HG03354 (cell line): ENCODE data around the gene MAP4K3.
"Not testable (repeated sequence)": the region's sequence is repeated elsewhere in the genome, so short reads cannot be mapped to it uniquely, and the experiment has no call there.

Experiments
- ATAC-seq: cut with Tn5 transposase; IDR thresholded peaks from one replicate; pipeline ENCODE4 v1.9.1; 2021; ENCODE audit warnings: mild to moderate bottlenecking; ENCODE audit not compliant: unreplicated experiment, poor library complexity, severe bottlenecking

The MAP4K3 gene

GRCh38 chr2:39260087-39260486 is 177.0 kb downstream of the MAP4K3 start:
- no peak for ATAC-seq

GRCh38 chr2:39256040-39256439 is 181.0 kb downstream of the MAP4K3 start:
- ATAC-seq: no peak

- ATAC-seq: no peak
Observed at GRCh38 chr2:39252888-39253518, 184.1 kb downstream of the MAP4K3 start.

DNA sequence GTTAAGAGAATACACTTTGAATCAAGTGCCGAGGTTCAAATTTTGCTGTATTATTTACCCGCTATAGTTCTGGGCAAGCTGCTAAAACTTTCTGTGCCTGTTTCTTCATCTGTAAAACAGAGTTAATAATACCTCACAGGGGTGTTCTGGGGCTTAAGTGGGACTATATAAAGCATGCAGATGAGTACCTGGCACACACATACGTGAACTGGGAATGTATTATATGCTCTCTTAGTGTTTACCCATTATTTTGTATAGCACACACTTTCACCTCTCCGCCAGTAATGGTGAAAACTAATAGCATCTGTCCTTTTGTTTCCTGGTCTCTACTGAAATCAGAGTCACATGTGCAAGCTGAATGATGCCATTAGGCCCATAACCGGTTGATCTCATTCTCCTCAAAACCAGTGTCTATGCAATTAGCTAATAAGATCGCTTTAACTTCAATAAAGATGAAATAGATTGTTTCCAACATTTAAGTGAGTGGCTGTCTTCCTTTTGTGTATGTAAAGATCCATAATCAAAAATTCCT is 189.5 kb downstream of the MAP4K3 start:
- no peak for ATAC-seq

DNA sequence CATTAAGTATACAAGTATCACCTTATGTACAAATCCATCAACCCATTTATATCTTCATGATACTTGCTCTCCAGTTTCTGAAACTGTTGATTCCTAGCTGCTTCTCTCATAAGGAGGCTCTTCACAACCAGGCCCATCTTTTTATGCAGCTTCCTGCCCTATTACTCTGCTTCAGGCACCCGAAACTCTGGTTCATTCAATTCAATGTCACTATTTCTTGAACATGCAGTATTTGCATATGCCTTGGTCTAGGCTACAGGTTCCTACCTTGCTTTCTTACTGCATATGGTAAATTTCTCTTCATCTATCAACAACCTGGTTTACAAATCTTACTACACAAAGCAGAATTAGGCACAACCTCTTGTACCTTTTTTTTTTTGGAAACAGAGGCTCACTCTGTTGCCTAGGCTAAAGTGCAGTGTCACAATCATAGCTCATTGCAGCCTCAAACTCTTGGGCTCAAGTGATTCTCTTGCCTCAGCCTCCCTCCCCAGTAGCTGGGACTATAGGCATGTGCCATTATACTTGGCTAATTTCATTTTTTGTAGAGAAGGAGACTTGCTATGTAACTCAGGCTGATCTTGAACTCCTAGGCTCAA is 190.6 kb downstream of the MAP4K3 start:
- ATAC-seq: no peak

GRCh38 chr2:39244963-39245625 is 192.0 kb downstream of the MAP4K3 start:
- ATAC-seq: not testable (repeated sequence)

- not testable (repeated sequence) for ATAC-seq
Observed at GRCh38 chr2:39244241-39244862, 192.7 kb downstream of the MAP4K3 start.

DNA sequence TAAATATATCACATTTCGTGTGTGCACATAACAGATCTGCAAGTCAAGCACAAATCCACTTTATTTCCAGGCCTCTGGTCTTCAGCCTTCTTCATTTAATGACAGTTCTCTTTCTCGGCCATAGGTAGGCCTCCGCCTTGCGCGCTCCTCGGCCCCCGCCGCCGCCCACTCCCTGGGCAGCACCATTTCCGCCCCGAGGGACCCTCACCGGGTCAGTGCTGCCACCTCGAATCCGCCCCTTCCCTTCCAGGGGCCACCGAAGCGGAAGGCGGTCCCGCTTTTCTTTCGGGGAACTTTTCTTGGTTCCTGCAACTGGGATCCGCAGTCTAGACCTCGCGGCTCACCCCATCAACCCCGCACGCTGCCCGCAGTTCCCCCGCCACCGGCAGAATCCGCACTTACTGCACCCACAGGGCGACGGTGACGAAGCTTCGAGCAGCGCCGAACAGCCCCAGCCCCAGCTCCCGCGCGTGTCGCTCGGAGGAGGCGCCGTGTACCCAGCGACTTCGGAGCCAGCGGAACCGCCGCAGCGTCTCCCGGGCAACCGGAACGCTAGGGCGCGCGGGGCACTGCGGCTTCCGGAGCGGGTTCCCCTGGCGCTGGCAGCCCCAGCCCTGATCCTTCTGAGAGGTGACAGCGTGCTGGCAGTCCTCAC is 193.5 kb downstream of the MAP4K3 start, which contains the start of gene CDKL4:
CDKL4 (minus strand) TSS at position 502 of the 655 bp plus-strand sequence.
- no peak for ATAC-seq

DNA sequence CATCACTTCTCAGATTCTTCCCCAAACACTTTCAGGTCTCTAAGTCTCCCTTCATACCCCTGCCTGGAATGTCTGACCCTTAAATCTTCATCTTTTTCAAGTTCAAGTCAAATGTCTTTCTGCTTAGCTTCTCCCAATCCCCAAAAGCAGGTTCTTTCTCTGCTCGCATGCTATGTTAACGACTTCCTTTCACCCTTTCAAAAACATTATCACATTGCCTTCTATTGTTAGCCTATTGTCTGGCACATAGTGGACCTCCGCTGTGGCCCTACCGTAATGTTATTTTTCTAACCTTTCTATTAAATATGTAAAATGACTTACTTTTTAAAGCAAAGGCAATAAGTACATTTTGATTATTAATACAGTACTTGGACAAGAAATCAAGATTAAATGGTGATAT is 195.5 kb downstream of the MAP4K3 start:
- no peak for ATAC-seq

GRCh38 chr2:39240758-39241157 is 196.3 kb downstream of the MAP4K3 start:
- no peak for ATAC-seq

- ATAC-seq: no peak
Observed at GRCh38 chr2:39234754-39235153, 202.3 kb downstream of the MAP4K3 start.

GRCh38 chr2:39232141-39232540 is 204.9 kb downstream of the MAP4K3 start:
- no peak for ATAC-seq

- ATAC-seq: peak; percentile 34
Observed at GRCh38 chr2:39228413-39229209, 208.5 kb downstream of the MAP4K3 start.

DNA sequence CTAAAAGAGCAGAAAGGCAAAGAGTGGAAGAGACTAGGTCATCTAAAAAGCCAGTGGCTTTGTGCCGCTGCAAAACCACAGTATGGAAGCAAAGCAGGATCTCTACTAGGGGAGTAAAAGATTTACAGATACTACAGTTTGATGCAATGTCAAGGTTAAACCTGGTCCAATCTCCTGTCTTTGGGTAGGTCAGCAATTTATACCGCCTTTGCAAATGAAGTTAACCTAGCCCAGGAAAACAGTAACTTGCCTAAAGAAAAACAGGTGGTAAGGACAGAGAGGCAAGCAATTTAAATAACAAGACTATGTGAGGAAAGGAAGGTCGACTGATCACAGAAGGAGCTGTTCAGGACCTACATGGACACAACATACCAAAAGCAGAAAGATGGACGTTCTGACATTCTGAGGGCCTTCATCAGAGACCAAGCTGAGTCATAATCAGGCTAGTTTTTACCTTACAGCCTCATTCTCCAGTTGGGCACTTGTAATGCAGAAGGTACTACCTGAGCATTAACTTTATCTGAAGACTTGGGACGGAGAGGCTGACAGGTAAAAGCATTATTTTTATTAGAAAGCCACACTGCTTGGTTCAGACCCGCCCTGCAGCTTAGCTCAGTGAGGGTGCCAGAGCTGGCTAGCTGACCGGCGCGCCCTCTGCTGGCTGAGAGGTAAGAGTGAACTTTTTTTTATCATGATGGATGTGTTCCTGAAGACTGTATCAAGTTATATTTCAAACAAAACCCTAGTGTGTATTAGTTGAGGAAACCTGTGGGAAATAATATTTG is 209.3 kb downstream of the MAP4K3 start:
- peak; percentile 86 for ATAC-seq

GRCh38 chr2:39225567-39225966 is 211.5 kb downstream of the MAP4K3 start:
- ATAC-seq: no peak

- no peak for ATAC-seq
Observed at GRCh38 chr2:39223909-39224308, 213.2 kb downstream of the MAP4K3 start.

- no peak for ATAC-seq
Observed at GRCh38 chr2:39221459-39221858, 215.6 kb downstream of the MAP4K3 start.

- ATAC-seq: no peak
Observed at GRCh38 chr2:39220136-39220535, 216.9 kb downstream of the MAP4K3 start.
